ENCODE data around the gene ST8SIA5.

The ST8SIA5 gene

GRCh38 chr18:46702471-46702870 is 54.4 kb downstream of the ST8SIA5 start (continued):
- TF ChIP-seq PPARA (CRISPR knock-in tag; IDR thresholded peaks at IDR 0.05; ENCODE audit: borderline replicate concordance) (no peak), ZNF70 (CRISPR knock-in tag; IDR thresholded peaks at IDR 0.05) (no peak), ZNF565 (CRISPR knock-in tag; conservative IDR thresholded peaks at IDR 0.05; ENCODE audit: low read depth) (no peak), CSDC2 (CRISPR knock-in tag; IDR thresholded peaks at IDR 0.05) (no peak)

DNA sequence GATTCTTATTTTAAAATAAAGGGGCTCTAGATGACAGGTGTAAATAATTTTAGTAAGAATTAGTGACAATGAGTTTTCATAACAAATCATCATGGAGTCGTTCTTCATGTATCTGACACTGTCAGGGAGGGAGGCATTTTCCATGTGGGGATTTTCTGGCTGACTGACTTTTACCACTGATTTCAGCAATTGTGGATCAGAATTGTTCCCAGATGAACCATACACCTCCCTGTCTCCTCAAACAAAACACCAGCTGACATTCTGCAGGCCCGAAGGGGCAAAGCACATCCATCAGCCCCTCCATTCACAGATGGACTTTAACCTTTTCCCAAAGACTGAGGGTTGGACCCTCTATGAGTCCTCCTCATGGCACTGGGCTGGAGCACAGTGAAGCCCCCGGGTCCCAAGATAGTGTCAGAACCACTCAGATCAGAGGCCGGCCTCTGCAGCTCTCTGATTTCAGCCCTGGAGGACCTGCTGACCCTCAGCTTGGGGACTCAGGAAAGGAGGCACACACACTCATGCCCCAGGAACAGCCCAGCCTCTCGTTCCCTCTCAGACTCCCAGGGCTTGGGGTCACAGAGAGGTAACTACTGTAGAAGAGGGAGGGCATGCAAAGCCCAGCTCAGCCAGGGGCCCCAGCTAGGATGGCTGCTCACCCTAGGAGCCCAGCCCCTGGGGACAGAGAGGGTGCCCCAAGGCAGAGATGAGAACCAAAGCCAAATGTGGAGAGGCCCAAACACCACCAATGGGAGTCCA is 56.6 kb downstream of the ST8SIA5 start:
- no peak for ATAC-seq
- TF ChIP-seq TCF4 (CRISPR knock-in tag; IDR thresholded peaks at IDR 0.05; ENCODE audit: borderline replicate concordance), result no peak
- no peak for TF ChIP-seq POU6F1 (CRISPR knock-in tag; IDR thresholded peaks at IDR 0.05; ENCODE audit: borderline replicate concordance, low read depth)

- ATAC-seq, result no peak
- TF ChIP-seq POU6F1 (CRISPR knock-in tag; IDR thresholded peaks at IDR 0.05; ENCODE audit: borderline replicate concordance, low read depth) (no peak), ZNF565 (CRISPR knock-in tag; conservative IDR thresholded peaks at IDR 0.05; ENCODE audit: low read depth) (no peak), ZNF70 (CRISPR knock-in tag; IDR thresholded peaks at IDR 0.05) (no peak), TCF4 (CRISPR knock-in tag; IDR thresholded peaks at IDR 0.05; ENCODE audit: borderline replicate concordance) (no peak), BACH2 (CRISPR knock-in tag; IDR thresholded peaks at IDR 0.05; ENCODE audit: borderline replicate concordance) (no peak)
Measured at GRCh38 chr18:46696702-46697101, 60.2 kb downstream of the ST8SIA5 start.

GRCh38 chr18:46696268-46696667 is 60.6 kb downstream of the ST8SIA5 start:
- no peak for ATAC-seq
- TF ChIP-seq CSDC2 (CRISPR knock-in tag; IDR thresholded peaks at IDR 0.05) (no peak), PPARA (CRISPR knock-in tag; IDR thresholded peaks at IDR 0.05; ENCODE audit: borderline replicate concordance) (no peak), ZNF70 (CRISPR knock-in tag; IDR thresholded peaks at IDR 0.05) (no peak), ZNF8 (CRISPR knock-in tag; IDR thresholded peaks at IDR 0.05) (no peak), ARNTL (CRISPR knock-in tag; IDR thresholded peaks at IDR 0.05; ENCODE audit: borderline replicate concordance, low read depth) (no peak), ZC3H10 (CRISPR knock-in tag; IDR thresholded peaks at IDR 0.05) (no peak)
- TF ChIP-seq, protein P1, sequence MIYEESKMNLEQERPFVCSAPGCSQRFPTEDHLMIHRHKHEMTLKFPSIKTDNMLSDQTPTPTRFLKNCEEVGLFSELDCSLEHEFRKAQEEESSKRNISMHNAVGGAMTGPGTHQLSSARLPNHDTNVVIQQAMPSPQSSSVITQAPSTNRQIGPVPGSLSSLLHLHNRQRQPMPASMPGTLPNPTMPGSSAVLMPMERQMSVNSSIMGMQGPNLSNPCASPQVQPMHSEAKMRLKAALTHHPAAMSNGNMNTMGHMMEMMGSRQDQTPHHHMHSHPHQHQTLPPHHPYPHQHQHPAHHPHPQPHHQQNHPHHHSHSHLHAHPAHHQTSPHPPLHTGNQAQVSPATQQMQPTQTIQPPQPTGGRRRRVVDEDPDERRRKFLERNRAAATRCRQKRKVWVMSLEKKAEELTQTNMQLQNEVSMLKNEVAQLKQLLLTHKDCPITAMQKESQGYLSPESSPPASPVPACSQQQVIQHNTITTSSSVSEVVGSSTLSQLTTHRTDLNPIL (CRISPR knock-in tag; IDR thresholded peaks at IDR 0.05; ENCODE audit: low read depth), result no peak
- TF ChIP-seq, protein P2, sequence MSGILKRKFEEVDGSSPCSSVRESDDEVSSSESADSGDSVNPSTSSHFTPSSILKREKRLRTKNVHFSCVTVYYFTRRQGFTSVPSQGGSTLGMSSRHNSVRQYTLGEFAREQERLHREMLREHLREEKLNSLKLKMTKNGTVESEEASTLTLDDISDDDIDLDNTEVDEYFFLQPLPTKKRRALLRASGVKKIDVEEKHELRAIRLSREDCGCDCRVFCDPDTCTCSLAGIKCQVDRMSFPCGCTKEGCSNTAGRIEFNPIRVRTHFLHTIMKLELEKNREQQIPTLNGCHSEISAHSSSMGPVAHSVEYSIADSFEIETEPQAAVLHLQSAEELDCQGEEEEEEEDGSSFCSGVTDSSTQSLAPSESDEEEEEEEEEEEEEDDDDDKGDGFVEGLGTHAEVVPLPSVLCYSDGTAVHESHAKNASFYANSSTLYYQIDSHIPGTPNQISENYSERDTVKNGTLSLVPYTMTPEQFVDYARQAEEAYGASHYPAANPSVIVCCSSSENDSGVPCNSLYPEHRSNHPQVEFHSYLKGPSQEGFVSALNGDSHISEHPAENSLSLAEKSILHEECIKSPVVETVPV (CRISPR knock-in tag; IDR thresholded peaks at IDR 0.05), result no peak

DNA sequence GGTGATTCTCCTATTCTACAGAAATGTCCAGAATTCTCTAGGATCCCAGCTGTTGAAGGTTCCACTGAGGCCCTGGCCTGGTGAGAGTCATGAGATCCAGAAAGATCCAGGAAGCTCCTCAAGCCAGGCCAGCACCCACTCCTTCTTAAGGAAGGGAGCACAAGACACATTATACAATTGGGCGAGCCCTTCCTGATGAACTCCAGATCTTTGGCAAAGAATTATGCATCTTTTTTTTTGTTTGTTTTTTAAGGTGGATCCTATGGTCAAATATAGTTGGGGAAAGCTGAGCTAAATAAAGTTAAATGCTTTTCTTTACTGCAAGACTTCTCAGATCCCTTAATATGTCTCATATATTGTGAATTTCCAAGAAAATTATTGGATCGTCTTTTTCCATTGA is 62.9 kb downstream of the ST8SIA5 start:
- ATAC-seq, result no peak
- TF ChIP-seq ZNF70 (CRISPR knock-in tag; IDR thresholded peaks at IDR 0.05) (no peak), PATZ1 (CRISPR knock-in tag; IDR thresholded peaks at IDR 0.05; ENCODE audit: borderline replicate concordance) (no peak), ZC3H10 (CRISPR knock-in tag; IDR thresholded peaks at IDR 0.05) (no peak), ZFP3 (CRISPR knock-in tag; IDR thresholded peaks at IDR 0.05) (no peak), BACH2 (CRISPR knock-in tag; IDR thresholded peaks at IDR 0.05; ENCODE audit: borderline replicate concordance) (no peak), TSHZ2 (CRISPR knock-in tag; IDR thresholded peaks at IDR 0.05) (no peak), RARB (CRISPR knock-in tag; IDR thresholded peaks at IDR 0.05) (no peak), OSR1 (CRISPR knock-in tag; IDR thresholded peaks at IDR 0.05) (no peak), TCF4 (CRISPR knock-in tag; IDR thresholded peaks at IDR 0.05; ENCODE audit: borderline replicate concordance) (no peak), TOX (CRISPR knock-in tag; IDR thresholded peaks at IDR 0.05; ENCODE audit: borderline replicate concordance) (no peak), ESRRG (CRISPR knock-in tag; IDR thresholded peaks at IDR 0.05) (no peak), PPARA (CRISPR knock-in tag; IDR thresholded peaks at IDR 0.05; ENCODE audit: borderline replicate concordance) (no peak), GLIS3 (CRISPR knock-in tag; IDR thresholded peaks at IDR 0.05) (no peak), SNAI2 (CRISPR knock-in tag; IDR thresholded peaks at IDR 0.05) (no peak)
- TF ChIP-seq, protein P1 (CRISPR knock-in tag; IDR thresholded peaks at IDR 0.05; ENCODE audit: low read depth), result no peak

Measured in SK-N-SH treated with all-trans-retinoic acid at 6 μM for 48 hours (cell line).